T-helper 2 cell treated with Interferon-gamma antibody and Interleukin-4, amounts not matched to agents 100 ng/mL and 5 ng/mL, for 36 hours (primary cell): ENCODE data around the gene MUC5AC. TPM values are rescaled to one million over a fixed set of nuclear protein-coding genes. Genes with fewer than 3 reads are reported as not detected.
"Not testable (repeated sequence)": the region's sequence is repeated elsewhere in the genome, so short reads cannot be mapped to it uniquely, and the experiment has no call there.

Experiments used
- intact Hi-C: fragments of 100-400 bp; cut with micrococcal nuclease; formaldehyde crosslinking; loops from one replicate; pipeline ENCODE4 v1.15.1; 2023
- total RNA-seq: library from RNA; stranded (reverse); gene quantifications from 2 replicates; pipeline ENCODE4 v1.2.3, GENCODE V29; 2022

The MUC5AC gene
- total RNA-seq, 1 donor from 2014 or later, result not detected

DNA sequence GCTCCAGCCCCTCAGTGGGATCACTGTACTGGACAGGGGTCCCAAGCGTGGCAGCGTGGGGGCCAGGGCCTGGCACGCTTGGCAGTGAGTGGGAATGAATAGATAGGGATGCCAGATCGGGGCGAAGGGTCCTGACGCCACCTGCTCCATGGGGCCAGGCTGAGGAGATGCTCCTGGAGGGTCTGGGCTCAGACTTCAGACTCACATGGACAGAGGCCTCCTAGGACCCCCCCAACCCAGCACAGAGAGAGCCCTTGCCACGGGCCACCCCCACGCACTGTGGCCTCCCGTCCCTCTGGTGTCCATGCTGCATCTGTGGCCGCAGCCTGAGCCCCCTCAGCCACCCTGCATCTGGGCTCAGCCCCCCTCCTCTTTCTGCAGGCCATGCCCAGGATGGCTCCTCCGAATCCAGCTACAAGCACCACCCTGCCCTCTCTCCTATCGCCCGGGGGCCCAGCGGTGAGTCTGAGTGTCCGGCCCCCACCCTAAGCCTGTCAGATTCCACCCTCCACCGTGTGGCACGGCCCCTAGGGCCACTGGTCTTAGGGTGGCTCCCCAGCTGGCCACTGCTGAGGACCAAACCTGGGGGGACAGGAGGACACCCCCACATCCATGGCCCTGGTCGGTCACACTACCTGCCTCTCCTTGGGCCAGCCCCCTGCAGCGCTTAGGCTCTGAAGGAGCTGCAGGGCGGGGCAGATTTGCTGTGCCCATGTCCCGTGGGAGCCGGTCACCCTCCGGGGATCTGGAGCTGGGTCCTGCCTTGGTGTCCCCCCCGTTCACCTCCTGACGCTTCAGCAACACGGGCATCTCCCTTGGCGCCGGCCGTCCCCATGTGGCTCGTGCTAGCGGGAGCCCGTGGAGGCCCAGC, 2.7 kb downstream of the MUC5AC start:
- intact Hi-C loops, result no loop called here

DNA sequence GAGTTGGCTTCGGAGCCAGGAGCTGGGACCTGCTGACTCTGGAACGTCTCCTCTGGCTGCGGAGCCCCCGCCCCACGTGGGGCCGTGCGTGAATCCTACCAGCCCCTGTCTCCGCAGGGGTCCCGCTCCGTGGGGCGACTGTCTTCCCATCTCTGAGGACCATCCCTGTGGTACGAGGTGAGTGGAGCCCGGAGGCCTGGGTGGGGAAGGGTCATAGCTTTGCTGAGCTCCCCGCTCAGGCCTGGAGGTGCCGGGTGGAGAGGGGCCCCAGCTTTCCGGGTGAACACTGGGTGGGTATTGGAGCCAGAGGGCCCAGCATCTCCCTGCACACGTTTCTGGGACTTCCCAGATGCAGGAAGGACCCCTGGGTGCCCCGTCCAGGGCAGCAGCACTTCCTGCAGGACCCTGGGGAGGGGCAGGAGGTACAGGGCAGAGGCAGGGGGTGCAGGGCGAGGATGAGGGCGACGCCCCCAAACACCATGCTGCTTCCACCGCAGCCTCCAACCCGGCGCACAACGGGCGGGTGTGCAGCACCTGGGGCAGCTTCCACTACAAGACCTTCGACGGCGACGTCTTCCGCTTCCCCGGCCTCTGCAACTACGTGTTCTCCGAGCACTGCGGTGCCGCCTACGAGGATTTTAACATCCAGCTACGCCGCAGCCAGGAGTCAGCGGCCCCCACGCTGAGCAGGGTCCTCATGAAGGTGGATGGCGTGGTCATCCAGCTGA, 3.8 kb downstream of the MUC5AC start:
- intact Hi-C loops, result no loop called here

DNA sequence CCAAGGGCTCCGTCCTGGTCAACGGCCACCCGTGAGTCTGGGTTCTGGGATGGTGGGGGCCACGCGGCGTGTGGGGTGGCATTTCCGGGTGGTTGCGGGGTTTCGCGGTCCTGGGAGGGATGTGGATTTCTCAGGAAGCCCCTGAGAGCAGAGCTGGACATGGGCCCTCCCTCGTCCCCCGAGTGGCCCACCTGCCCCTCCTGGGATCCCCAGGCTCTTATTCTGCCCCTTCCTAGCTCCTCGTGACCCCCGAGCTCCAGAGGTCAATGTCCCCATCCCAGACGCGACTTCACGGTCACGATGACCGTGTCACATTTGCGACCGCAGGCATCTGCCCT, 4.4 kb downstream of the MUC5AC start:
- intact Hi-C loops, result no loop called here

DNA sequence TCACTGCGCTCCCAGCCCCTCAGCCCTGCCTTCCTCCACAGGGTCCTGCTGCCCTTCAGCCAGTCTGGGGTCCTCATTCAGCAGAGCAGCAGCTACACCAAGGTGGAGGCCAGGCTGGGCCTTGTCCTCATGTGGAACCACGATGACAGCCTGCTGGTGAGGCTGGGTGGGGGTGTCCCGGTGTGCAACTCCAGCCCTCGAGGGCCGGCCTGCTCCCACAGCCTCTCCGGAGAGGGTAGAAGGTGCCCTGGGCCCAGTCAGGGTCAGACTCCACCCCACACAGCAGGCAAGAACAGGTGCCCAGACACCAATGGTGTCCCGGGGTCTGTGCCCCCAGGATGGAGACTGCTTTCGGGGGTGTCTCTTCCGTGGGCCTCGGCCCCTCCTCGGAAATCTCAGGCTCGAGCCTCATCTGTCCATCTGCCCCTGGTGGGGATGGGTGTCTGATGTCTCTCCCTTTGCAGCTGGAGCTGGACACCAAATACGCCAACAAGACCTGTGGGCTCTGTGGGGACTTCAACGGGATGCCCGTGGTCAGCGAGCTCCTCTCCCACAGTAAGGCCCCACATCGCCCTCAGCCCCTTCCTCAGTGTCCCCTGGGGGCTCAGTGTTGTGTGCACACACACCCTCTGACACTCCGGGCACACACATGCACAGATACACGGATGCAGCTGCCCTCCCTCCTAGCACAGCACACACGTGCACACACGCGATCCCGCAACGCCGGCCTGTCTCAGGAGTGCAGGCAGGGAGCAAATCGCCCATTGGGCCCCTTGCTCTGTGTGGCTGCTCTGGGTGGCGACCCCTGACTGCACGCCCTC, 4.9 kb downstream of the MUC5AC start:
- intact Hi-C loops, result no loop called here

DNA sequence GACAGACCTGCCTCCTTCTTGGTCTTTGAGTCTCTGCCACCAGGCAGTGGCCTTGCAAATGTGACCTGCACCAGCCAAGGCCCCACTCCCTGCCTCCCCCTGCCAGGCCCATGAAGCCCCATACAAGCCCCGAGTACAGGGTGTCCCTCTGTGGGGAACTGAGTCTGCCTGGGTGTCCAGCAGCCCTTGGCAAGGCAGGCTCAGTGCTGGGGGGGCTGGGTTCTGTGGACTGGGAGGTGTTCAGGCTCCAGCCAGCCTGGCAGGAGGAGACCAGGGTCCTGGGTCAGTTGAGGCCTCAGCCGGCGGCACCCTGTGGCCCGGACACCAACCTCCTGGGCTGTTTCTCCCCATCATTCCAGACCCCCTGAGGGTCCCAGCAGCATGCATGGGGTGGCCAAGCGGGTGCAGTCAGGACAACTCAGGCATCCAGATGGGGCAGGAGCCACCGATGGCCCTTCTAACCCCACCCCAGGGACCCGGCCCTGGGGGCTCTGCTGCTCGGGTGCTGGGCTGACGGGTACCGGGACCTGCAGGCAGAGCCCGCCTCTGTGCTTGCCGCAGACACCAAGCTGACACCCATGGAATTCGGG, 5.7 kb downstream of the MUC5AC start:
- intact Hi-C loops, result no loop called here

DNA sequence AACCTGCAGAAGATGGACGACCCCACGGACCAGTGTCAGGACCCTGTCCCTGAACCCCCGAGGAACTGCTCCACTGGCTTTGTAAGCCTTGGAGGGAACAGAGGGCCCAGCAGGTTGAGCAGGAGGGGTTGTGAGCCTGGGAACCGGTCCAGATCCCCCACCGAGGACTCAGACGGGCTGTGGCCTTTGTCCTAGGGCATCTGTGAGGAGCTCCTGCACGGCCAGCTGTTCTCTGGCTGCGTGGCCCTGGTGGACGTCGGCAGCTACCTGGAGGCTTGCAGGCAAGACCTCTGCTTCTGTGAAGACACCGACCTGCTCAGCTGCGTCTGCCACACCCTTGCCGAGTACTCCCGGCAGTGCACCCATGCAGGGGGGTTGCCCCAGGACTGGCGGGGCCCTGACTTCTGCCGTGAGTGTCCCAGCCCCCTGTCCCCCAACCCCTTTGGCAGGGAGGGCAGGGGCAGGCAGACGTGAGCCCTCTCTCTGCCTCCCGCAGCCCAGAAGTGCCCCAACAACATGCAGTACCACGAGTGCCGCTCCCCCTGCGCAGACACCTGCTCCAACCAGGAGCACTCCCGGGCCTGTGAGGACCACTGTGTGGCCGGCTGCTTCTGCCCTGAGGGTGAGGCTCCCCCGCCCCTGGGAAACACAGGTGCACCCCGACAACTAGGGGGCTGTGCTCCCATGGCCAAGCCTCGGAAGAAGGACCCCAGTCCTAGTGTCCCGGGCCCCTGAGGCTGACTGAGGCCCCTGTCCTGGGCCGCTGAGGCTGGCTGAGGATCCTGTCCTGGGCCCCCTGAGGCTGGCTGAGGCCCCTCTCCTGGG, 6.4 kb downstream of the MUC5AC start:
- intact Hi-C loops, result no loop called here

DNA sequence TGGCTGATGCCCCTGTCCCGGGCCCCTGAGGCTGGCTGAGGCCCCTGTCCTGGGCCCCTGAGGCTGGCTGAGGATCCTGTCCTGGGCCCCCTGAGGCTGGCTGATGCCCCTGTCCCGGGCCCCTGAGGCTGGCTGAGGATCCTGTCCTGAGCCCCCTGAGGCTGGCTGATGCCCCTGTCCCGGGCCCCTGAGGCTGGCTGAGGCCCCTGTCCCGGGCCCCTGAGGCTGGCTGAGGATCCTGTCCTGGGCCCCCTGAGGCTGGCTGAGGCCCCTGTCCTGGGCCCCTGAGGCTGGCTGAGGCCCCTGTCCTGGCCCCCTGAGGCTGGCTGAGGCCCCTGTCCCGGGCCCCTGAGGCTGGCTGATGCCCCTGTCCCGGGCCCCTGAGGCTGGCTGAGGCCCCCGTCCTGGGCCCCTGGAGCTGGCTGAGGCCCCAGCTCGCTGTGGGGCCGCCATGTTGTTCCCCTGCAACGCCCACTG, 7.1 kb downstream of the MUC5AC start:
- intact Hi-C loops, result not testable (repeated sequence)

DNA sequence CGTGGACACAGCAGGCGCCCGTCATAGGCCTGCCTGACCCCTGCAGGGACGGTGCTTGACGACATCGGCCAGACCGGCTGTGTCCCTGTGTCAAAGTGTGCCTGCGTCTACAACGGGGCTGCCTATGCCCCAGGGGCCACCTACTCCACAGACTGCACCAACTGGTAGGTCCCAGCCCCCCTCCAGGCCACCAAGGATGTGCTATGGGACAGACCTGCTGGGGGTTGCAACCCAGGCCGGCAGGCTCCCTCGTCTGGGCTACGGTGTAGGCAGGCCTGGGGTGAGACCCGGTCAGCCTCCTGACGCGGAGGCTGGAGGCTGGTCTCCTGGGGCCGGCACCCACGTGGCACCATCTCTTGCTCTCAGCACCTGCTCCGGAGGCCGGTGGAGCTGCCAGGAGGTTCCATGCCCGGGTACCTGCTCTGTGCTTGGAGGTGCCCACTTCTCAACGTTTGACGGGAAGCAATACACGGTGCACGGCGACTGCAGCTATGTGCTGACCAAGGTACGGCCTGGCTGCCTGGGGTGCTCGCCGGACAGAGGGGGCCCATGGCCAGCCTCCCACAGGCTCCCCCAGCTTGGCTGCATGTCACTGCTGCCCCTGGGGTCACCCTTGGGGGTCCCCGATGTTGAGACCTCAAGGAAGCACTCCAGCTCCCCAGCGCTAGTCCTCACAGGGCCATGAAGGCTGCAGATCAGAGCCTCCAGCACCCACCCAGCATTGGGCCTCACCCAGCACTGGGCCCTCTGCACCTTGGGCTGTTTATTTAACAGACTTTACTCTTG, 7.7 kb downstream of the MUC5AC start:
- intact Hi-C loops, result no loop called here

DNA sequence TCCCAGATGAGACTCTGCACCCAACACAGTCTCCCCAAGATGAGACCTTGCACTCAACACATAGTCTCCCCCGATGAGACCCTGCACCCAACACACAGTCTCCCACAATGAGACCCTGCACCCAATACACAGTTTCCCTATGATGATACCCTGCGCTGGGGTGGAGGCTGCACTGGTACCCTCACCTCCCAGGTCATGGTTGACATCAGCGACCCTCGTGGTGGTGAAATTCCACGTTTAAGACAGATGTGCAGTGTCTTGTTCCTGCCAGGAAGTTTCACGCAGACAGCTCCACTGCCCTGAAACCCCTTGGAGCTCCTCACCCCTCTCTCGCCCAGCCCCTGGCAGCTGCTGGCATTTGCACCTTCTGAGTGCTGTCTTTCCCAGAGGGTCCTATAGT, 9.5 kb downstream of the MUC5AC start:
- intact Hi-C loops, result no loop called here

DNA sequence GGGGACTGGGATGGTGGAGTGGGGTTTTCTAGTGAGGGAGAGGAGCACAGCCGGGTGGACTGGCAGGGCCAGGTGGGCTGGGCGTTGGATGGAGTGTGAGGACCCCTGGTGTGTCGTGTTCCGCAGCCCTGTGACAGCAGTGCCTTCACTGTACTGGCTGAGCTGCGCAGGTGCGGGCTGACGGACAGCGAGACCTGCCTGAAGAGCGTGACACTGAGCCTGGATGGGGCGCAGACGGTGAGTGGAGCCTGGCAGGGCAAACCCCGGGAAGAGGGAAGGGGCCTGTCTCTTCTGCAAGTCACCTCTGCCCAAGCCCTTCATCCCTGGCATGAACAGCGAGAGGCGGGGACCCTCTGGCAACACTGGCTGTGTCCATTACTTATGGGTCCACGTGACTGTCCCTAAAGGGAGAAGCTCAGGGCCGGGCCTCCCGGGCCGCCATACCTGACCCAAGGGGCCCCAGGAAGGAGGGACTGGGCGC, 10.0 kb downstream of the MUC5AC start:
- intact Hi-C loops, result no loop called here

DNA sequence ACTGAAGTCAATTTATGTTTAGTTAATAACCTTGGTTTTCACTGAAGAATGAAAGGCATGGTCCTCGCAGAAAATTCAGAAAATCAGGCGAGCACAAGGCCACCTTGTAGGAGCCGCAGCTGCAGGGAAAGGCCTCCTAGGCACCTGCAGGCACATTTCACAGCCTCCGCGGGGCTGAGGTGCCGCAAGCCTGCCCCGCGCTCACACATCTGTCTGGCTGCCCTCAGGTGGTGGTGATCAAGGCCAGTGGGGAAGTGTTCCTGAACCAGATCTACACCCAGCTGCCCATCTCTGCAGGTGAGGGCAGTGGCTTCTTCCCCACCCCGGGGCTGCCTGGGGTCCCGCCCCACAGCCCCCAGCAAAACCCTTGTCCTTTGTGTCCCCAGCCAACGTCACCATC, 10.5 kb downstream of the MUC5AC start:
- intact Hi-C loops, result no loop called here

DNA sequence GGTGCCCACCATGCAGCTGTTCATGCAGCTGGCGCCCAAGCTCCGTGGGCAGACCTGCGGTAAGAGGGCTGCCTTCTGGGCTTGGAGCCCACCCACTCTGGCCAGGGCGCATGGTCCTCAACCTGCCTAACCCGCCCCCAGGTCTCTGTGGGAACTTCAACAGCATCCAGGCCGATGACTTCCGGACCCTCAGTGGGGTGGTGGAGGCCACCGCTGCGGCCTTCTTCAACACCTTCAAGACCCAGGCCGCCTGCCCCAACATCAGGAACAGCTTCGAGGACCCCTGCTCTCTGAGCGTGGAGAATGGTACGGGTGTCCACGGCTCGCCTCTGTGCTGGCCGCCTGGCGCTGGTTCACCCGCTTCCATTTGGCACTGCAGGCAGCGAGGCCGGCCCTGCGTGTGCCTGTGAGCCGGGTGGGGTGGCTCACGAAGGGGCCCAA, 11.0 kb downstream of the MUC5AC start:
- intact Hi-C loops, result no loop called here

DNA sequence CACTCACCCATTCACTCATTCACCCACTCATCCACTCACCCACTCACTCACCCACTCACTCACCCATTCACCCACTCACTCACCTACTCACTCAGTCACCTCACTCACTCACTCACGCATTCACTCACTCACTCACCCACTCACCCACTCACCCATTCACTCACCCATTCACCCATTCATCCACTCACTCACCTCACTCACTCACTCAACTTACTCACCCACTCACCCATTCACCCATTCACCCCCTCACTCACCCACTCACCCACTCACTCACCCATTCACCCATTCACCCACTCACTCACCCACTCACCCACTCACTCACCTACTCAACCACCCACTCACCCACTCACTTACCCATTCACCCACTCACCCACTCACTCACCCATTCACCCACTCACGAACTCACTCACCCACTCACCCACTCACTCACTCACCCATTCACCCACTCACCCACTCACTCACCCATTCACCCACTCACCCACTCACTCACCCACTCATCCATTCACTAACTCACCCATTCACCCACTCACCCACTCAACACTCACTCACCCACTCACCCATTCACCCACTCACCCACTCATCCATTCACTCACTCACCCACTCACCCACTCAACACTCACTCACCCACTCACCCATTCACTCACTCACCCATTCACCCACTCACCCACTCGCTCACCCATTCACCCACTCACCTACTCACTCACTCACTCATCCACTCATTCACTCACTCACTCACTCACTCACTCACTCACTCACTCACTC, 13.7 kb downstream of the MUC5AC start:
- intact Hi-C loops, result no loop called here

DNA sequence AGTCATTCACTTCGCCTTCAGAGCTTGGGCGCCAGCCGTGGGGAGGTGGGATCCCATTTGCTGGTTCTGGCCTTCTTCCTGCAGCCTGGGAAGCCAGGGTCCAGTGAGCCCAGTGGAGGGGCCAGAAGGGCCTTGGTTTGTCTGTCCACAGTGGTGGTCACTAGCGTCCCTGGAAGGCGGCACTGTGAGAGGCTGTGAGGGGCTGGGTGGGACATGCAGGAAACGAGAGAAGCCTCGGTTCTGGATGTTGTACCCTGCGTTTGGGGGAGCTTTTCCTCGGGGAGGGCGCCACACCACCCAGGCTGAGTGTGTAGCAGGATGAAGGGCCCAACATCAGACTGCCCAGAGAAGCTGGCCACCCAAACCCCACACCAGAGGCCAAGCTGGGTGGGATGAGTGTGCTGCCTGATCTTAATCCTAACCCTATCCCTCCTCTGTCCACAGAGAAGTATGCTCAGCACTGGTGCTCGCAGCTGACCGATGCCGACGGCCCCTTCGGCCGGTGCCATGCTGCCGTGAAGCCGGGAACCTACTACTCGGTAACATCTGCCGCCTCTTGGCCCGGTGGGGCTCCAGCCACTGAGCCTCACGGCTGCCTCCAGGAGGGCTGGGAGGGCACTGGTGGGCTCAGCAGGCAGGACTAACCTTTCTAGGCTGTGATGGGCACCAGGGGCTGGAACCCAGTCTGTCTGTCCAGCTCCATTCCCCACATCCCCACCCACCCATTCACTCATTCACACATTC, 14.4 kb downstream of the MUC5AC start:
- intact Hi-C loops, result no loop called here

DNA sequence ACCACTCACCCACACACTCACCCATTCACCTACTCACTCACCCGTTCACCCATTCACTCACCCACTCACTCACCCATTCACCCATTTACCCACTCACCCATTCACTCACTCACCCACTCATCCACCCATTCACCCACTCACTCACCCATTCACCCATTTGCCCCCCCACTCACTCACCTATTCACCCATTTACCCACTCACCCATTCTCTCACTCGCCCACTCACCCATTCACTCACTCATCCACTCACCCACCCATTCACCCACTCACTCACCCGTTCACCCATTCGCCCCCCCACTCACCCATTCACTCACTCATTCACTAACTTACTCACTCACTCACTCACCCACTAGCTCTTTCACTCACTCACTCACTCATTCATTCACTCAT, 15.0 kb downstream of the MUC5AC start:
- intact Hi-C loops, result no loop called here

DNA sequence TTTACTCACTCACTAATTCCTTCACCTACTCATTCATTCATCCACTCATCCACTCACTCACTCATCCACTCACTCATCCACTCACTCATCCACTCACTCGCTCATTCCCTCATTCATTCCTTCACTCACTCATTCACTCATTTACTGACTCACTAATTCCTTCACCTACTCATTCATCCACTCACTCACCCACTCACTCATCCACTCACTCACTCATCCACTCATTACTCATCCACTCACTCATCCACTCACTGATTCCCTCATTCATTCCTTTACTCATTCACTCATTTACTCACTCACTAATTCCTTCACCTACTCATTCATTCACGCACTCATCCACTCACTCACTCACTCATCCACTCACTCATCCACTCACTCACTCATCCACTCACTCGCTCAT, 15.6 kb downstream of the MUC5AC start:
- intact Hi-C loops, result not testable (repeated sequence)

DNA sequence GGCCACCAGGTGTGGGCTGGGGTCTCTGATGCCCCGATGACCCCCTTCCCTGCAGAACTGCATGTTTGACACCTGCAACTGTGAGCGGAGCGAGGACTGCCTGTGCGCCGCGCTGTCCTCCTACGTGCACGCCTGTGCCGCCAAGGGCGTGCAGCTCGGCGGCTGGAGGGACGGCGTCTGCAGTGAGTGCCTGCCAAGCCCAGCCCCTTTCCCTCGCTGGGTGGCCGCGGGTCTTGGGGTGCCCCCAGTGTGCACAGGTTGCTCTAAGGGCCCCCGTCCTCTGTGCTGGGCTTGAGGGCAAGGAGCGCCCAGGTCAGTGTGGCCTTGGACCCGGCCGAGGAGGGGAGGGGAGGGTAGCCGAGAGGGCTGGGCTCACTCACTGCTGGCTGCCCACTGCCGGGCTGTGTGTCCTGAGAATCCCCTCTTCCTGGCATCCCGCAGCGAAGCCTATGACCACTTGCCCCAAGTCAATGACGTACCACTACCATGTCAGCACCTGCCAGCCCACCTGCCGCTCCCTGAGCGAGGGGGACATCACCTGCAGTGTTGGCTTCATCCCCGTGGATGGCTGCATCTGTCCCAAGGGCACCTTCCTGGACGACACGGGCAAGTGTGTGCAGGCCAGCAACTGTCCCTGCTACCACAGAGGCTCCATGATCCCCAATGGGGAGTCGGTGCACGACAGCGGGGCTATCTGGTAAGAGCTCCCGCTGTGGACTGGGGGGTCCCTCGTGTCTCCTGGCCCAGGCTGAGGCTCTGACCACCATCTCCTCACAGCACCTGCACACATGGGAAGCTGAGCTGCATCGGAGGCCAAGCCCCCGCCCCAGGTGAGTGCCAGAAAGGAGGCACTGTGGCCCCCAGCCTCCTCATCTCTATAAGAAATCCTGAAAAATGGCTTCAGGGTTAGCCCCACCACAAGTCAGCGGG, 17.0 kb downstream of the MUC5AC start:
- intact Hi-C loops, result no loop called here
